D341Med (cell line): ENCODE results near the gene AJM1.
"Not testable (repeated sequence)": the region's sequence is repeated elsewhere in the genome, so short reads cannot be mapped to it uniquely, and the experiment has no call there.

Source experiments
- DNase-seq: peaks from one replicate; pipeline ENCODE4 v3.0.0; 2012; ENCODE audit warnings: low spot score

The AJM1 gene

GRCh38 chr9:136880651-136881050 lies 38.4 kb downstream of the AJM1 start:
- peak; percentile 36 for DNase-seq

GRCh38 chr9:136881691-136882108 lies 39.4 kb downstream of the AJM1 start:
- DNase-seq, result peak; percentile 15

- peak; percentile 21 for DNase-seq
Observed at GRCh38 chr9:136882109-136882946, 40.0 kb downstream of the AJM1 start.

GRCh38 chr9:136882947-136883283 lies 40.6 kb downstream of the AJM1 start:
- not testable (repeated sequence) for DNase-seq

GRCh38 chr9:136883670-136884069 lies 41.4 kb downstream of the AJM1 start:
- not testable (repeated sequence) for DNase-seq

GRCh38 chr9:136885950-136886578 lies 43.8 kb downstream of the AJM1 start, which contains the start of gene TRAF2:
TRAF2 (plus strand) TSS chr9:136886516; CDS start chr9:136898741, 12,225 bp downstream.
- DNase-seq, result peak; percentile 100

GRCh38 chr9:136886610-136887597 lies 44.6 kb downstream of the AJM1 start:
- peak; percentile 69 for DNase-seq

- peak; percentile 4 for DNase-seq
Observed at GRCh38 chr9:136888454-136888853, 46.2 kb downstream of the AJM1 start.

GRCh38 chr9:136889858-136890257 lies 47.6 kb downstream of the AJM1 start:
- peak; percentile 6 for DNase-seq

- peak; percentile 4 for DNase-seq
Observed at GRCh38 chr9:136890661-136891060, 48.4 kb downstream of the AJM1 start.
